Measurements from ENCODE around the gene FAM163B. TPM values are rescaled to one million over a fixed set of nuclear protein-coding genes. Genes with fewer than 3 reads are reported as not detected.

Gene FAM163B
- total and polyA plus RNA-seq, 2 donors from 2014 or later: 0.54 TPM; not detected in 1

GRCh38 chr9:133604214-133604613 lies 5.0 kb downstream of the FAM163B start:
- H3K9ac ChIP-seq (ENCODE audit: low read length in 3 of 3): no peak overlapping the region
- H3K27me3 ChIP-seq (ENCODE audit: control insufficient read depth, insufficient read depth, low read length): no peaks in the 10 kb centered on the region
- FAIRE-seq (no peak), DNase-seq (peak in 1 of 5 donors; percentile 36)
- H3K27ac ChIP-seq (ENCODE audit: low read depth in 2 of 2, low read length in 2 of 2): no peak overlapping the region
- H3K4me1 ChIP-seq (ENCODE audit: control insufficient read depth in 2 of 3, insufficient read depth in 2 of 3, low read depth in 1 of 3, low read length in 3 of 3): no peaks in the 10 kb centered on the region
- H3K4me3 ChIP-seq (ENCODE audit: low read length in 3 of 3): no peak overlapping the region
- no peak for TF ChIP-seq CTCF (IDR thresholded peaks at IDR 0.05; ENCODE audit: borderline replicate concordance, extremely low read depth, insufficient read depth)
- H3K9me3 ChIP-seq (ENCODE audit: control insufficient read depth in 2 of 3, insufficient read depth in 1 of 3, low read length in 3 of 3): peaks cover 0 to 4% (median 0%) of the 10 kb centered on the region in 3 donors
- no peaks in the 10 kb centered on the region for H3K36me3 ChIP-seq (ENCODE audit: control insufficient read depth in 2 of 3, insufficient read depth in 3 of 3, low read length in 3 of 3)
- intact Hi-C loops (cut with DNase I): no loop called here

GRCh38 chr9:133603135-133603927 lies 5.9 kb downstream of the FAM163B start:
- H3K27ac ChIP-seq (ENCODE audit: low read depth in 2 of 2, low read length in 2 of 2): no peak overlapping the region
- no peak for TF ChIP-seq CTCF (IDR thresholded peaks at IDR 0.05; ENCODE audit: borderline replicate concordance, extremely low read depth, insufficient read depth)
- no peaks in the 10 kb centered on the region for H3K4me1 ChIP-seq (ENCODE audit: control insufficient read depth in 2 of 3, insufficient read depth in 2 of 3, low read depth in 1 of 3, low read length in 3 of 3)
- H3K36me3 ChIP-seq (ENCODE audit: control insufficient read depth in 2 of 3, insufficient read depth in 3 of 3, low read length in 3 of 3): no peaks in the 10 kb centered on the region
- peaks cover 0 to 4% (median 0%) of the 10 kb centered on the region in 3 donors for H3K9me3 ChIP-seq (ENCODE audit: control insufficient read depth in 2 of 3, insufficient read depth in 1 of 3, low read length in 3 of 3)
- H3K9ac ChIP-seq (ENCODE audit: low read length in 3 of 3): no peak overlapping the region
- no peaks in the 10 kb centered on the region for H3K27me3 ChIP-seq (ENCODE audit: control insufficient read depth, insufficient read depth, low read length)
- H3K4me3 ChIP-seq (ENCODE audit: low read length in 3 of 3): no peak overlapping the region
- no peak for FAIRE-seq
- intact Hi-C loops (cut with DNase I): no loop called here
- peak in 4 of 5 donors; percentile 20 to 47 (median 36) for DNase-seq

- TF ChIP-seq CTCF (IDR thresholded peaks at IDR 0.05; ENCODE audit: borderline replicate concordance, extremely low read depth, insufficient read depth): no peak
- DNase-seq: peak in 1 of 5 donors; percentile 43
- Histone ChIP-seq H3K36me3 (ENCODE audit: control insufficient read depth in 2 of 3, insufficient read depth in 3 of 3, low read length in 3 of 3) (no peaks in the 10 kb centered on the region), H3K9ac (ENCODE audit: low read length in 3 of 3) (no peak overlapping the region), H3K4me3 (ENCODE audit: low read length in 3 of 3) (no peak overlapping the region), H3K9me3 (ENCODE audit: control insufficient read depth in 2 of 3, insufficient read depth in 1 of 3, low read length in 3 of 3) (peaks cover 0 to 8% (median 4%) of the 10 kb centered on the region in 3 donors), H3K4me1 (ENCODE audit: control insufficient read depth in 2 of 3, insufficient read depth in 2 of 3, low read depth in 1 of 3, low read length in 3 of 3) (no peaks in the 10 kb centered on the region), H3K27me3 (ENCODE audit: control insufficient read depth, insufficient read depth, low read length) (no peaks in the 10 kb centered on the region), H3K27ac (ENCODE audit: low read depth in 2 of 2, low read length in 2 of 2) (no peak overlapping the region)
- no peak for FAIRE-seq
- intact Hi-C loops (cut with DNase I): no loop called here
Observed at GRCh38 chr9:133602277-133602676, 6.9 kb downstream of the FAM163B start.

Measured in kidney (tissue), 14 donors.